ENCODE data around the gene ANKRD13C.

- no peak for TF ChIP-seq CTCF (IDR thresholded peaks at IDR 0.05; ENCODE audit: borderline replicate concordance, extremely low read depth, low read length, poor library complexity, severe bottlenecking)
- no peak for TF ChIP-seq EZH2 (IDR thresholded peaks at IDR 0.05; ENCODE audit: borderline replicate concordance, low read depth, low read length, severe bottlenecking)
Observed at GRCh38 chr1:70353601-70354331, 756 bp downstream of the ANKRD13C start.
